Activated CD8-positive, alpha-beta T cell treated with anti-CD3 and anti-CD28 coated beads, Interleukin-2, amount 10 ng/mL, durations not matched to agents 7 days and 5 days (primary cell): ENCODE data around the gene NAA35. TPM values are rescaled to one million over a fixed set of nuclear protein-coding genes. Genes with fewer than 3 reads are reported as not detected.

Experiments used
- ATAC-seq: fragments of 150-1000 bp; cut with Tn5 transposase; one replicate; pipeline ENCODE4 v1.10.0; 2021; ENCODE audit warnings: moderate library complexity
- CTCF ChIA-PET: fragments of 350-600 bp; sonication (Branson Sonifier 250); formaldehyde crosslinking; loops from one replicate; lab custom pipeline; 2021; ENCODE audit warnings: antibody characterized with exemption; lab: Charles Lee
- POLR2A ChIA-PET: fragments of 350-600 bp; sonication (Branson Sonifier 250); formaldehyde crosslinking; loops from one replicate; lab custom pipeline; 2021; ENCODE audit warnings: antibody characterized with exemption; lab: Charles Lee
- DNase-seq: peaks from one replicate; pipeline ENCODE4 v3.0.0-alpha.2; 2020
- H3K27ac Mint-ChIP-seq: one replicate; pipeline ENCODE4 v1.8.0; 2021; ENCODE audit warnings: mild to moderate bottlenecking, mixed read lengths
- H3K27me3 Mint-ChIP-seq: one replicate; pipeline ENCODE4 v1.8.0; 2021; ENCODE audit warnings: low read depth, mixed read lengths
- H3K36me3 Mint-ChIP-seq: one replicate; pipeline ENCODE4 v1.8.0; 2021; ENCODE audit warnings: low read depth, mixed read lengths
- H3K4me1 Mint-ChIP-seq: one replicate; pipeline ENCODE4 v1.8.0; 2021; ENCODE audit warnings: low read depth, mixed read lengths
- H3K4me3 Mint-ChIP-seq: one replicate; pipeline ENCODE4 v1.8.0; 2021; ENCODE audit warnings: mild to moderate bottlenecking, mixed read lengths
- H3K9me3 Mint-ChIP-seq: one replicate; pipeline ENCODE4 v1.8.0; 2022; ENCODE audit warnings: mixed read lengths; ENCODE audit not compliant: insufficient read depth
- total RNA-seq, 2 experiments: library from RNA; stranded (reverse); gene quantifications; one replicate each; pipeline ENCODE4 v1.2.3, GENCODE V29; 2021

Gene NAA35
- total RNA-seq, 2 experiments from 2014 or later, result 23.4 to 25.8 TPM

DNA sequence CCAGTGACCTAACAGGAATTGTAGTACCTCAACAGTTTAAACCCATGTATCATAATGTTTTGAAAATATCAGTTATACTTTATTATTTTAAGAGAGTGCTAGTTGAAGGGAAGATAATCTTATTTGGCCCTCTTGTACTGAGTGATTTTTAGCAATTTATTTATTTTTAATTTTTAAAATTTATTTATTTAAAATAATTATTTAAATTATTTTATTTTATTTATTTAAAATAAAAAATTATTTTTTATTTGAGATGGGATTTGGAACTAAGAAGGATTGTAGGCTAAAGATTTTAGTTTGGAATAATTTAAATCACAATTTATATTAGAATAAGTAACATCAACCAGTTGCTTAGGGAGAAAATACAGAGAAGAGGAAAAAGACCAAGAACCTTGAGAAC, 54.2 kb downstream of the NAA35 start:
- peaks cover 38% of the 10 kb centered on the region for H3K36me3 Mint-ChIP-seq
- POLR2A ChIA-PET, result no interaction called here
- DNase-seq (no peak), ATAC-seq (no peak)
- no peaks in the 10 kb centered on the region for H3K4me1 Mint-ChIP-seq
- no peaks in the 10 kb centered on the region for H3K27me3 Mint-ChIP-seq
- H3K4me3 Mint-ChIP-seq, result no peak overlapping the region
- H3K27ac Mint-ChIP-seq, result no peak overlapping the region
- H3K9me3 Mint-ChIP-seq, result no peaks in the 10 kb centered on the region
- CTCF ChIA-PET, result no interaction called here

DNA sequence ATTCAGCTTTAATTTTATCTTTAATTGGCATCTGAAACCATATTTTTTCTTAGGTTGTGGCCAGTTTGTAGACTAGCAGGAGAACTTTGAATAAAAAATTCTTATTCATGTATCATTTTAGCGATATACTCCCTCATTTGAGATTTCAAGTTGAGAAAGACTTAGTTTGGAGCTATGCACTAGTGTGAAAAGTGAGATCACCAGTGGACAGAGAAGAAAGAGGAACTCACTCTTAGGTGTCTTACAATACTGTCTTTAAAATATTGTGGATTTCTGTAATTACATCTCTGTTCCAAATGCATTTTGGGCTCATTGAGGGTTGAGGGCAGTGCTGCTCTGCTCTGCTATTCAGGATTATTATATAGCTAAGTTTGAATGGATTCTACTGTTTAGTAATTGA, 54.7 kb downstream of the NAA35 start:
- ATAC-seq (no peak), DNase-seq (no peak)
- ChIA-PET POLR2A (no interaction called here), CTCF (interaction anchor here (0.9 kb wide), 1 partner anchor 14 kb away, joined by 3 read pairs; no protein-coding TSS in a partner anchor)
- no peaks in the 10 kb centered on the region for H3K9me3 Mint-ChIP-seq
- no peak overlapping the region for H3K4me3 Mint-ChIP-seq
- peaks cover 41% of the 10 kb centered on the region for H3K36me3 Mint-ChIP-seq
- H3K27ac Mint-ChIP-seq, result no peak overlapping the region
- H3K27me3 Mint-ChIP-seq, result no peaks in the 10 kb centered on the region
- H3K4me1 Mint-ChIP-seq, result no peaks in the 10 kb centered on the region

DNA sequence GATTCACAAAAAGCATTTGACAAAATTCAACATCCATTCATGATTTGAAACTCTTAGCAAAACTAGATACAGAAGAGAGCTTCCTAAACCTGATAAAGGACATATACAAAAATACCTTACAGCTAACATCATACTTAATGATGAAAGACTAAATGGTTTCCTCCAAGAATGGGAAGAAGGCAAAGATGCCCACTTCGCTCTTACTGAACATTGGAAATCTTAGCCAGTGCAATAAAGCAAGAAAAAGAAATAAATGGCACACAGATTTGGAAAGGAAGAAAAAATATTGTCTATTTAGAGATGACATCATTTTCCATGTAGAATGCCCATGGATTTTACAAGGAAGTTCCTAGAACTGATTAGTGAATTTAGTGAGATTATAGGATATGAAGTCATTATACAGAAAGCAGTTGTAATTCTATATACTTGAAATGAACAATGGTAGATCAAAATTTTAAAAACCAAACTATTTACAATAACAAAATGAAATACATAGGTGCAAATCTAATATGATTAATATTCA, 64.4 kb downstream of the NAA35 start:
- no peaks in the 10 kb centered on the region for H3K4me1 Mint-ChIP-seq
- H3K9me3 Mint-ChIP-seq, result peaks cover 4% of the 10 kb centered on the region
- ATAC-seq (no peak), DNase-seq (no peak)
- peaks cover 67% of the 10 kb centered on the region for H3K36me3 Mint-ChIP-seq
- no peak overlapping the region for H3K4me3 Mint-ChIP-seq
- CTCF ChIA-PET, result interaction anchor here (1.0 kb wide), 1 partner anchor 18 kb away, joined by 3 read pairs; no protein-coding TSS in a partner anchor
- no peaks in the 10 kb centered on the region for H3K27me3 Mint-ChIP-seq
- H3K27ac Mint-ChIP-seq, result no peak overlapping the region
- POLR2A ChIA-PET, result no interaction called here

DNA sequence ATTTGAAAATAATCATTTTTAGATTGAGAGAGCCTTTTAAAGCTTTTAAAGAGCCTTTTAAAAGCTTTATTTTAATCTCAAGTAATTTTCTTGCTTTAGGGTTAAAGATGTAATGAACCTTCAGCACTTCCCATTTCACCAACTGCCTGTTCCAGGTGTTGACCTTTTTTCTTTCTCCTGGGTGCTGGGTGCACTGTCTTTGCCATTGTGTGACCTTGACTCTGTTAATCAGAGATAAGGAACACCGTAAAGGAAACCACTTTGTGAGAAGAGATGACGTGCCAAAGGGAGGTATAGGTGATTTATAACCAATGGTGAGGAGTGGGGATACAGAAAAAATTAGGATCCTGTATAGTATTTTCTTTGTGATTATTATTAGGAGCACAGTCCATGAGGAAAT, 68.2 kb downstream of the NAA35 start:
- Mint-ChIP-seq H3K4me1 (no peaks in the 10 kb centered on the region), H3K27me3 (no peaks in the 10 kb centered on the region), H3K9me3 (peaks cover 4% of the 10 kb centered on the region), H3K36me3 (peaks cover 40% of the 10 kb centered on the region), H3K27ac (no peak overlapping the region), H3K4me3 (no peak overlapping the region)
- POLR2A ChIA-PET, result no interaction called here
- CTCF ChIA-PET, result interaction anchor here (0.6 kb wide), 1 partner anchor 13 kb away, joined by 3 read pairs; no protein-coding TSS in a partner anchor
- ATAC-seq (no peak), DNase-seq (no peak)

DNA sequence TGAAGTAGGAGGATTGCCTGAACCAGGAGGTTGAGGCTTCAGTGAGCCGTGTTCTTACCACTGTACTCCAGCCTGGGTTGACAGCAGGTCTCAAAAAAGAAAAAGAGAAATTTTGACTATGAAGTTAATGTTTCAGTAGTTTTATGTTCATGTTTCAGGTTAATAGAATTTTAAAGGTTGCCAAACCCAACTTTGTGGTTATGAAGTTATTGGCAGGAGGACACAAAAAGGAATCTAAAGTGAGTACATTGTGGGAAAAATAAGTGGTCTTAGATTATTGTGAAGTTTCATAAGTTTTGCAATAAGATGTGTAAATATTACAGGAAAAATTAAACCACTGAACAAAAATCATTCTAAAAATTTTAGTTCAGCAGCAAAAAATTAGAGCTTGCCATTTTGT, 79.8 kb downstream of the NAA35 start:
- POLR2A ChIA-PET, result no interaction called here
- CTCF ChIA-PET, result no interaction called here
- Mint-ChIP-seq H3K27ac (no peak overlapping the region), H3K4me1 (peaks cover 34% of the 10 kb centered on the region), H3K9me3 (no peaks in the 10 kb centered on the region), H3K36me3 (peaks cover 59% of the 10 kb centered on the region), H3K27me3 (no peaks in the 10 kb centered on the region), H3K4me3 (no peak overlapping the region)
- DNase-seq (no peak), ATAC-seq (no peak)

DNA sequence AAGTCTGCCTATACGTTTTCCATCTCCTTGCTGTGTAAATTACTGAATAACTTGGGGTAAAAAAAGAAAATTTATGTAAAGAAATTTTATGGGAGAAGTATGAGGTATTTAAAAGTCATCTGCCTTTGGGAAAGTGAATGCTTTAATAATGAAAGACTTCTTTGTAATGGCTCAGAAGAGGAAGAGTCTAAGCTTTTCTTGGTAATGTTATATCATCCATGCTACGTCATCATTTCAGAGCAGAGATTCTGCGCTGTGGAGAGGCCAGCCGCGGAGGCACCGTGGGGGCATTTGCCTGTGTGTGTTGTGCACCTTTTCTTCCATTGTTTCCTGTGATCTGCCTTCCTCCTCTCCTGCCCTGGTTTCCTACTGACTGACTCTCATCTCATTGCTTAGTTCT, 80.2 kb downstream of the NAA35 start:
- ATAC-seq, result no peak

DNA sequence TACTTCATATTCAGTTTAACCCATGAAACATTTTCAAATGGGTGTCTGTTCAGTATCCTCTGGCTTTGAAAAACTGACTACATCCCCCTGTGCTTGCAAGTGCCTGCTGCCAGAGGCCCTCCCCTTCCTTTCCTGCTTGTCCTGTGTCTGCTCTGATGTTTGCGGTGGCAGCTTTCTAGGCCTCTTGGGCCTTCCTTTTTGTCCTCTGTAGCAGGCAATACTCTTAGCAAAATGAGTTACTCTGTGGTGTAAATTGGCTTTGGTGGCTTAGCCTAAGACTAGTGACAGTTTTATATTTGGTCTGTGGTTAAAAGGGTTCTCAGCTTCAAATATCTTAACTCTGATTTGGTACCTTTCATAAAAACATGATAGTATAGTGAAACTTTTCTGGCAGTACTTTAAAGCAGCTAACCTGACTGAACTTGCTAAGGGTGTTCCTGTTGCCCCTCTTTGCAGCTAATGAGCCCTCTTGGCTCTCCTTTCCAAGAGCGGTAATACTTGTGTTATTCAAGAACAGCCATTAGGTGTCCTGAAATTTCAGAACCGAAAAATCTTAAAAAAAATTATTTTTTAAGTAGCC, 81.8 kb downstream of the NAA35 start:
- Mint-ChIP-seq H3K27ac (peak overlapping the region; percentile 80), H3K36me3 (peaks cover 64% of the 10 kb centered on the region)
- CTCF ChIA-PET, result interaction anchor here (0.6 to 1.1 kb wide), 2 partner anchors 18 to 926 kb away, joined by 3 read pairs; no protein-coding TSS in a partner anchor

More for the DNA sequence above, 80.2 kb downstream of the NAA35 start:
- ChIA-PET POLR2A (no interaction called here), CTCF (no interaction called here)
- DNase-seq, result no peak
- H3K9me3 Mint-ChIP-seq, result no peaks in the 10 kb centered on the region
- no peak overlapping the region for H3K4me3 Mint-ChIP-seq
- no peak overlapping the region for H3K27ac Mint-ChIP-seq
- H3K27me3 Mint-ChIP-seq, result no peaks in the 10 kb centered on the region
- peaks cover 62% of the 10 kb centered on the region for H3K36me3 Mint-ChIP-seq
- H3K4me1 Mint-ChIP-seq, result peaks cover 34% of the 10 kb centered on the region

DNA sequence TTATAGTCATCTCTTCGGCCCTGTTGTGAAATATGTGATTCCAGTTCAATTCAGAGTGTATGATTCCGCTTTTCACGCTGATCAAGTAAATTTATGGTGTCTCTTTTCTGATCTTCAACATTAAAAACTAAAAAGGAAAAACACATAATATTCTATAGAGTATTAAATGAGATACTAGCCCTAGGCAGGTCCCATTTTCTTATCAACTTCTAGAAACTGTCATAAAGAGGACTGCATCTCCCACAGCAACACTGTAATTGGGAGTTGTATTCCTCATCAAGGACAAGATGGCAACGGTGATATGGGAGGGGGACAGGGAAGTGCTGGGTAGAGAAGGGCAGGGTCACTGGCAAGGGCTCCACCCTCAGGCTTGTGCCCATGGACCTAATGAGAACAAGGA, 86.8 kb downstream of the NAA35 start:
- POLR2A ChIA-PET, result interaction anchor here (1.0 kb wide), 1 partner anchor 88 kb away, joined by 4 read pairs; no protein-coding TSS in a partner anchor
- DNase-seq (no peak), ATAC-seq (no peak)
- Mint-ChIP-seq H3K27ac (no peak overlapping the region), H3K27me3 (no peaks in the 10 kb centered on the region), H3K4me3 (no peak overlapping the region), H3K4me1 (peaks cover 12% of the 10 kb centered on the region), H3K36me3 (peaks cover 39% of the 10 kb centered on the region), H3K9me3 (no peaks in the 10 kb centered on the region)
- CTCF ChIA-PET, result no interaction called here

More for the DNA sequence above, 81.8 kb downstream of the NAA35 start:
- H3K4me3 Mint-ChIP-seq, result peak overlapping the region; percentile 1
- peaks cover 34% of the 10 kb centered on the region for H3K4me1 Mint-ChIP-seq
- ATAC-seq (peak; percentile 93), DNase-seq (peak; percentile 77)
- H3K9me3 Mint-ChIP-seq, result no peaks in the 10 kb centered on the region
- H3K27me3 Mint-ChIP-seq, result no peaks in the 10 kb centered on the region
- POLR2A ChIA-PET, result no interaction called here

DNA sequence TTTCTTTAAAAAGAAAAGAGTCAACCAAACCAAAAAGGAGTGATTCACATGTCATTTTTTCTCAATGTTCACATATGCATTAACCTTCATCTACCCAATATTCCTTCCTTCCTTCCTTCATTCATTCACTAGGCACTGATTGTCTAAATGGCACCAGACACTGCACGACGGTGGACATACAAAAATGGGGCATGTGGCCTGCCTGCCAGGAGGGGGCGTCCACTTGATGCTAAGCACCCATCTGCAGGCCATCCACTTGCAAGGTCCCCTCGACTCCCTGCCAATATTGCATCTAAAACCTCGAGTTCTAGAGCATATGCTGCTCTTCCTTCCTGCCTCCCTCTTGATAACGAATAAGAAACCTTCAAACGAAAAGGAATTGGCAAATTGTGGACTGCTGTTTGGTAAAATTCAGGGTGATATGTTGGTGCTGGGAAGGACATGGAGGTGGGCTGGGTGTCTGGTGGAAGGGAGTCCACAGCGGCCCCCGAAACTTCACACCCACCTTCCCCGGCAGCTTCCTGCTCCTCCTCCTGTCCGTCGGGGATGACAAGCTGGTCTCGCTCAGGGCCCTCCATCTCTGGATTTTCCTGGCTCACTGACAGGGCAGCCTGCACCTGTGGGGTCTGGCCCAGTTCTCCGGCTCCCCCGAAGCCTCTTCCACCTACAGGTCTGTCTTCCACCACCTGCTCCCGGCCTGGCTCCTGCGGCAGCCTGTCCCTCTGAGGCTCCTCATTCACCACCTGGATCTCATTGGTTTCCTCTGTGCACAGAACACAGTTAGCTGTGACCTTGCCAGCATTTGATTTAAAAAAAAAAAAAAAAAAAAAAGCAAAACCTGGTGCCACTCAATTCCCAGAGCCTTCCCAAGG, 94.2 kb downstream of the NAA35 start:
- DNase-seq, result no peak
- H3K27ac Mint-ChIP-seq, result no peak overlapping the region
- CTCF ChIA-PET, result interaction anchor here (0.9 kb wide), 1 partner anchor 42 kb away, joined by 3 read pairs; no protein-coding TSS in a partner anchor
- no peaks in the 10 kb centered on the region for H3K36me3 Mint-ChIP-seq
- no peak for ATAC-seq
- no peaks in the 10 kb centered on the region for H3K4me1 Mint-ChIP-seq
- no peaks in the 10 kb centered on the region for H3K9me3 Mint-ChIP-seq
- POLR2A ChIA-PET, result no interaction called here
- H3K4me3 Mint-ChIP-seq, result no peak overlapping the region
- H3K27me3 Mint-ChIP-seq, result peaks cover 3% of the 10 kb centered on the region

DNA sequence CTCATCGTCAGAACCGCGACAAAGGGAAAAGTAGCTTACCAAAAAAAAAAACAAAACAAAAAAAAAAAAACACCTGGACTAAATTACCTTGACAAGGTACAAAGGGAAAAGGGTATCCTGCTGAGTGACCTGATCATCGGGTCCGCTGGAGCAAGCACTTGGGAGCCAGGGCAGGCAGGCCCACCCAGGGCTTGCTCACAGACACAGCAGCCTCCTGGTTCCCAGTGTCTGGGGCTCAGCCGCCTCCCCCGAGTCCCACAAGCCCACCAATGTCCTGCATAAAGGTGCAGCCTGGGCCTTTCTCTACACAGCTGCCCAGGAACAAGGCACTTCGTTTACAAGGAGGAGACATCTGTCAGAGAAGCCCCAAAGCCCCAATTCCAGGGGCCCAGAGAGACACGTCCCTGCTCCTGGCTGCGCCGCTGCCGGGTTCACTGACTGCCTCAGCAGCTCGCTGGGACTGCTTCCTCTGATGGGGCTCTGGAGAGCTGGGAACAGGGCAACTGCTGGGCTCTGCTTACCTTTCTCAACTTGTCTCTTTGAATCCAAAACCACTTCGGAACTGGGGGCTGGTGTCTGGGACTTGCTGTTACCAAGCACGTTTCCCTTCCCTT, 95.0 kb downstream of the NAA35 start:
- ChIA-PET CTCF (interaction anchor here (0.9 kb wide), 1 partner anchor 41 kb away, joined by 3 read pairs; no protein-coding TSS in a partner anchor), POLR2A (no interaction called here)
- no peaks in the 10 kb centered on the region for H3K4me1 Mint-ChIP-seq
- H3K9me3 Mint-ChIP-seq, result no peaks in the 10 kb centered on the region
- no peak overlapping the region for H3K4me3 Mint-ChIP-seq
- peaks cover 3% of the 10 kb centered on the region for H3K27me3 Mint-ChIP-seq
- H3K36me3 Mint-ChIP-seq, result no peaks in the 10 kb centered on the region
- no peak overlapping the region for H3K27ac Mint-ChIP-seq
- DNase-seq (no peak), ATAC-seq (no peak)

DNA sequence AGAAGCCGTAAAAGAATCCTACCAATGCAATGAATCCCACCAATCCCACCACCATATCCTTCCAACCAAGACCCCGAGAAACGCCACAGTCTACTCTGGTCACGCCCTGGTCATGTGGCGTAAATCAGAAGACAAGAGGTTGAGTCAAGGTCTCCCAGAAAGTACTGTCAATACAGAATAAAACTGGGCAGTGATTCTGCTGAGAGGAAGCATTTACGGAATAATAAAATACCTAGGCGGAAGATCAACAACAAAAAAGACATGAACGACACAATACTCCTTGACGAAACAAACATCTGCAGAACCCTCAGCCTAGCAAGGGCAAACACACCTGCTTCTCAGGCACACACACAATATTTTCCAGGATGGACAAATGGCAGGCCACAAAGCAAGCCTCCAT, 95.6 kb downstream of the NAA35 start:
- DNase-seq (no peak), ATAC-seq (no peak)
- Mint-ChIP-seq H3K4me1 (no peaks in the 10 kb centered on the region), H3K36me3 (no peaks in the 10 kb centered on the region), H3K27ac (no peak overlapping the region), H3K9me3 (no peaks in the 10 kb centered on the region), H3K4me3 (no peak overlapping the region), H3K27me3 (peaks cover 3% of the 10 kb centered on the region)
- POLR2A ChIA-PET, result no interaction called here
- CTCF ChIA-PET, result no interaction called here
